Measurements from ENCODE around the gene HEPACAM2.

The HEPACAM2 gene

DNA sequence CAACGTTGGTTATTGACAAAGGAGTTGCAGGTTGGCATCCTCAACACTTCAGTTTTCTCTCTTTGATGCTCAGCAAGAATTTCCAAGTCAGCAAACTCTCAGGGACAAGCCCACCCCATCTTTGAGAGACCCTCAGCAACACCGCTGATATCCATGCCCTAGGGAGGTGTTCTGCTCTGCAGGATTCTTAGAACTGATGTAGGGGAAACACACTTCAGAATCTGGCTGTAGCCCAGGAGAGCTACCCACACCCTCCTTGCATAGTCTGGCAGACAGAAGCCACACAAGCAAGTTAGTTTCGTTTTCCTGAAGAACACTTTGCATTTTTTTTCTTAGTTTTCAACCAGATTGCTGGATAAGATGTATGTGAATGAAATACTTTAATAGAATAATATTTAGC is 78.9 kb downstream of the HEPACAM2 start:
- peak; percentile 19 for DNase-seq (ENCODE audit: low read depth)

DNA sequence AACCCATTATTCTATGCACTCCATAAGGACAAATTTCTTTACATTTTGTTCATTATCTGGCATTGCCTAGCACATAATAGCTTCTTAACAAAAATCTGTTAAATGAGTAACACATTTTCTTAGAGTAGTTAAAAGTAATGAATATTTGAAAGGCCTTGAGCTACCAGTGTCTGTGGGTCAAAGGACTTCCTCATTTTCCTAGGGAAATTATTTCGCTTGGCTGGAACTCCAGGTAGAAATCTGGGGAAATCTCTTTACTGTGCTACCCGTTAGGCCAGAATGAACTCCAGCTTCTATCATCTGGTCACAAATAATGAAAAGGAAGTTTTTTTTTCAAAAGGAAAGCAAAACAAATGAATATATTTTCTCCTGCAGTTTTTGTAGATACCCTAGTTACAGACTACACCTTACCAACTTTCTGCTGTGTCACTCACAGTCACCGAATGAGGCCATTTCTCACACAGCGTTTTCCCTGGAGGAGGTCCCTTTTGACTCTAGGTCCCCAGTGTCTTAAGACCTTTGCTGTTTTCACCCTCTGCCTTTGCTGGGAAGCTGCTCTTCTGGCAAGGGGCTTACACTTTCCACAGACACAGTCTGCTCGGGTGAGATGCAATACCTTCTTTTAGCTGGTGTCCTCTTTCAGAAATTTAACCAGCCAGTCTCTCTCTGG is 79.7 kb downstream of the HEPACAM2 start:
- no peak for DNase-seq (ENCODE audit: low read depth)

DNA sequence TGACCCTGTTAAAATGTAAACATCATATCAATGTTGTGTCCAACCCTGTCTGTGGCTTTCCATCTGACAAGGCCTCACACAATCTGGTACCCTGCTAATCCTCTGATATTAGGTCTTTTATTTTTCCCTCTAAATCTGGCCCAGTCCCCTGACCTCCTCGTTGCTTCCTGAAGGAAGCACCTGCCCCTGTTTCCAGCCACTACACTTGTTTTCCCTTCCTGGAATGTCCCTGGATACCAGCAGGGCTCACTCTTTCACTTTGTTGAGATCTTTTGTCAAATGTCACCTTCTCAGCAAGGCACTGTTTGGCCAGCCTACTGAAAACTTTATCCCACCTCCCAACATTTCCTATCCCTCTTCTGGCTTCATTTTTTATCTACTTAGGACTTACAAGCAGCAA is 80.2 kb downstream of the HEPACAM2 start:
- no peak for DNase-seq (ENCODE audit: low read depth)

DNA sequence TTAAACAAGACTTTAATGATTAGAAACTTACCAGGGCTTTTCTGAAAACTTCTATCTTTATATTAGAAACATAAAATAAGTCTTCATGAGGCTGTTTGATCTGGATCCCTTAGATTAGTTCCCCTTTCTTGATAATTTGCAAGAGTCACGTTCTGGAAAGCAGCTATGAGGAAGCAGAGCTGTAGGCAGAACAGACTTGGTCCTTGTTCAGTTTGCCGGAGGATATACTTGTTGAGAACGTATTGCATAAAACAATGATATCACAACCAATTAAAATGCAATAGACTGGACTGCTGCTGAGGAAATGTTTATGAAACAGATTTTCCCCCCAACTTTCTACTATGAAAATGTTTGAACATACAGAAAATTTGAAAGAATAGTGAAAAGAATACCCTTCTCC is 80.9 kb downstream of the HEPACAM2 start:
- DNase-seq (ENCODE audit: low read depth), result no peak

DNA sequence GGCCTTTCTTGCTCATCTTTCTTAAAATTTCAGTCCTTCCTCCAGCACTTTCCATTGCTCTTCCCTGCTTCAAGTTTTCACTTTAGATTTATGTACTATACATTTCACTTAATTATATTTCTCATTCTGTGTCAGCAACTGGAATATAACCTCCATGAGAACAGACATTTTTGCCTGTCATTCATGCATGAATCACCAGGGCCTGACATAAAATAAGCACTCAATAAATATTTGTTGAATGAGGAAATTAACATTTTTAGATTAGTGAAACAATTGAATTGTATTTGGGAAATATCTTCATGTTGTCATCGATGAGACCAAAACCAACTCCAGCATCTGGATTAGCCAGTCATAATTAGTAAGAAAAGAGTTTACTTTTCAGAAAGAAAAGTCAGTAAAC is 84.1 kb downstream of the HEPACAM2 start:
- no peak for DNase-seq (ENCODE audit: low read depth)

- no peak for DNase-seq (ENCODE audit: low read depth)
Measured at GRCh38 chr7:93140582-93141191, 85.6 kb downstream of the HEPACAM2 start.

DNA sequence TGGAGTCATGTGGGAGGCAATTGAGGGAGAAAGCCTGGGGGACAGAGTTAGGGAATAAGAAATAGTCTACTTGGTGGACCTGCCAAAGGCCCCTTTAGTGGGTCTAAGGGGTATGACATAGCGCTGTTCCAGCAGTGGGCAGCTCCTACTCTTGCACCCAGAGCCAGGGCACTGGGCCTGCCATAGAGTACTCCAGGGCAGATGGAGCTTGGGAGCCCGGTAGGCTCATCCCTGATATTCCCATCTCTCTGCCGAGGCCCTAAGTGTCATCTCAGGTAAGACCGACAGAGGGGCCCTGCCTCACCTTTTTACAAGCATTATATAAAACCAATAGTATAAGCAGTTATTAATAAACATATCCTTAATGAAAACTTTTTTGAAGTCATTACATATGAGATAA is 87.7 kb downstream of the HEPACAM2 start:
- DNase-seq (ENCODE audit: low read depth), result no peak
